ENCODE results near the gene GALNT1.

- TF ChIP-seq NFYB (IDR thresholded peaks at IDR 0.05; ENCODE audit: extremely low read depth, insufficient read length), result no peak
- TF ChIP-seq CTCF (IDR thresholded peaks at IDR 0.05 in 2 of 3, conservative IDR thresholded peaks at IDR 0.05 in 1 of 3; ENCODE audit: insufficient read depth in 2 of 3, low read depth in 1 of 3, low read length in 3 of 3), result no peak
- no peak for TF ChIP-seq HCFC1 (IDR thresholded peaks at IDR 0.05; ENCODE audit: low read depth, low read length)
- no peak for TF ChIP-seq MAZ (CRISPR knock-in tag; conservative IDR thresholded peaks at IDR 0.05 in 1 of 2, IDR thresholded peaks at IDR 0.05 in 1 of 2)
- TF ChIP-seq TAF7 (tag; IDR thresholded peaks at IDR 0.05), result no peak
- TF ChIP-seq KAT8 (IDR thresholded peaks at IDR 0.05; ENCODE audit: low read depth), result no peak
- no peak for TF ChIP-seq E2F6 (IDR thresholded peaks at IDR 0.05; ENCODE audit: borderline replicate concordance in 1 of 2, extremely low read depth in 1 of 2, insufficient read depth in 1 of 2, insufficient read length in 1 of 2, low read depth in 1 of 2, low read length in 1 of 2, poor library complexity in 1 of 2, severe bottlenecking in 1 of 2)
Measured at GRCh38 chr18:35639296-35639695, 57.8 kb downstream of the GALNT1 start.

All from K562 (cell line).